22Rv1 (cell line): ENCODE data around the gene TRERF1.

Source experiments
- ZFX ChIP-seq: fragments of 450-650 bp; IDR thresholded peaks from 2 replicates; pipeline ENCODE4 v1.6.1; 2017; ENCODE audit warnings: antibody characterized with exemption, borderline replicate concordance
- TF ChIP-seq, protein P1 (sequence below): fragments of 450-650 bp; IDR thresholded peaks from 2 replicates; pipeline ENCODE4 v1.5.1; 2017; ENCODE audit warnings: mild to moderate bottlenecking

- TF ChIP-seq, protein P1, sequence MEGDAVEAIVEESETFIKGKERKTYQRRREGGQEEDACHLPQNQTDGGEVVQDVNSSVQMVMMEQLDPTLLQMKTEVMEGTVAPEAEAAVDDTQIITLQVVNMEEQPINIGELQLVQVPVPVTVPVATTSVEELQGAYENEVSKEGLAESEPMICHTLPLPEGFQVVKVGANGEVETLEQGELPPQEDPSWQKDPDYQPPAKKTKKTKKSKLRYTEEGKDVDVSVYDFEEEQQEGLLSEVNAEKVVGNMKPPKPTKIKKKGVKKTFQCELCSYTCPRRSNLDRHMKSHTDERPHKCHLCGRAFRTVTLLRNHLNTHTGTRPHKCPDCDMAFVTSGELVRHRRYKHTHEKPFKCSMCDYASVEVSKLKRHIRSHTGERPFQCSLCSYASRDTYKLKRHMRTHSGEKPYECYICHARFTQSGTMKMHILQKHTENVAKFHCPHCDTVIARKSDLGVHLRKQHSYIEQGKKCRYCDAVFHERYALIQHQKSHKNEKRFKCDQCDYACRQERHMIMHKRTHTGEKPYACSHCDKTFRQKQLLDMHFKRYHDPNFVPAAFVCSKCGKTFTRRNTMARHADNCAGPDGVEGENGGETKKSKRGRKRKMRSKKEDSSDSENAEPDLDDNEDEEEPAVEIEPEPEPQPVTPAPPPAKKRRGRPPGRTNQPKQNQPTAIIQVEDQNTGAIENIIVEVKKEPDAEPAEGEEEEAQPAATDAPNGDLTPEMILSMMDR: no peak
- TF ChIP-seq ZFX: no peak
Measured at GRCh38 chr6:42263165-42263728, 188.5 kb downstream of the TRERF1 start.
